Measurements from ENCODE around the gene PTK6.

The PTK6 gene

GRCh38 chr20:63494420-63495166 is 42.6 kb downstream of the PTK6 start:
- no peak for DNase-seq (ENCODE audit: low read depth)
- H3K4me3 ChIP-seq (ENCODE audit: low read length), result no peak overlapping the region
- TF ChIP-seq CTCF (conservative IDR thresholded peaks at IDR 0.05; ENCODE audit: low read depth, low read length), result no peak

DNA sequence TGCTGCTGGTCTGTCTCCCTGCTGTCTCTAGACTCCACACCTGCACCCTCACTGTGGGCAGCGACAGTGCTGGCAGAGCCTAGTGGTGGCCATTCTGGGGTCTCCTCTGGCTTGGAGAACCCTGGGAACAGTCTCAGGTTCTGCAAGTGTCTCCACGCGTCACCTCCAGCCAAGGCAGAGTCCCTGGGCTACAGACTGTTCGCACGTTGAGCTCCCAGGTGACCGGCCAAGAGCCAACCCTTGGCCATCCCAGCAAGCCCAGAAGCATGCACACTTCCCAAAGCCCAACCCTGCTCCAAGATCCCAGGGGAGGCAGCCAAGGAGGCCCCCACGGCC is 43.1 kb downstream of the PTK6 start:
- no peak for TF ChIP-seq CTCF (conservative IDR thresholded peaks at IDR 0.05; ENCODE audit: low read depth, low read length)
- DNase-seq (ENCODE audit: low read depth), result no peak
- no peak overlapping the region for H3K4me3 ChIP-seq (ENCODE audit: low read length)

DNA sequence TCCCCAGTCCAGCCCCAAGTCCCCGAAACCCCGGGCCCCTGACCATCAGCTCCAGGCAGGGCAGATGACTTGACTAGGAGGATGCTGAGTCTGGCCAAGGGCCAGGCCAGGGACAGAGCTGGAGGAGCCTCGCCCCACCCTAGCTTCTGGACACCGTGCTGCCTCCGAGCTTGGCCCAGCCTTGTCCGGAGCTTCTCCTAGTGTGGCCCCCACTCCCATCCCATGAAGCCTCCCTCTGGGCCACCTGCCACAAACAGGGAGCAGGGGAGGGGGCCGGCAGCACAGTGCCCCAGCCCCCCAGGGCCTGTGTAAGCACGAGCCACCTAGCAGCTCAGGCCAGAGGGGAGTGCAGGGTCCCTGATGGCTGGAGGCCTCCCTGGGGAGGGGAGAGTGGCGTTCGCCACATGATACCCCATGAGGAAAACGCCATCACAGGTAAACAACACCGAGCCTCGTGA is 43.6 kb downstream of the PTK6 start:
- no peak for DNase-seq (ENCODE audit: low read depth)
- no peak overlapping the region for H3K4me3 ChIP-seq (ENCODE audit: low read length)
- no peak for TF ChIP-seq CTCF (conservative IDR thresholded peaks at IDR 0.05; ENCODE audit: low read depth, low read length)

DNA sequence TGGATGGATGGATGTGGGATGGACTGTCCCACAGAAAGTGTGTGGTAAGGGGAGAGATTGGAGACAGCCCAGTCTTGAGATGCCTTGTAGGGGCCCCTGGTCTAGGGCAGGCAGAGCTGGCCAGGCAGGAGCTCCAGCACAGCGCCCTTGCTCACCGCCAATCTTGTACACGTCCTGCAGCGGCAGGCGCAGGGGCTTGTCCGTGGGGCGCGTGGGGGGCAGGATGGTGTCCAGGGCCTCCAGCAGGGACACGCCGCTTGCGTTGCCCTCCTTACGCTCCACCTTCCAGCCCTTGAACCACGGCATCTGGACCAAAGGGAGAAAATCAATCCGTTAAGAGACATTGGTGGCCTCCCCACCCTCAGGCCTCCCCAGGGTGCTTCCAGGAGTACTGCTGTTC is 44.2 kb downstream of the PTK6 start:
- H3K4me3 ChIP-seq (ENCODE audit: low read length), result no peak overlapping the region
- no peak for TF ChIP-seq CTCF (conservative IDR thresholded peaks at IDR 0.05; ENCODE audit: low read depth, low read length)
- no peak for DNase-seq (ENCODE audit: low read depth)

- no peak overlapping the region for H3K4me3 ChIP-seq (ENCODE audit: low read length)
- no peak for TF ChIP-seq CTCF (conservative IDR thresholded peaks at IDR 0.05; ENCODE audit: low read depth, low read length)
Measured at GRCh38 chr20:63492518-63492917, 44.7 kb downstream of the PTK6 start.

DNA sequence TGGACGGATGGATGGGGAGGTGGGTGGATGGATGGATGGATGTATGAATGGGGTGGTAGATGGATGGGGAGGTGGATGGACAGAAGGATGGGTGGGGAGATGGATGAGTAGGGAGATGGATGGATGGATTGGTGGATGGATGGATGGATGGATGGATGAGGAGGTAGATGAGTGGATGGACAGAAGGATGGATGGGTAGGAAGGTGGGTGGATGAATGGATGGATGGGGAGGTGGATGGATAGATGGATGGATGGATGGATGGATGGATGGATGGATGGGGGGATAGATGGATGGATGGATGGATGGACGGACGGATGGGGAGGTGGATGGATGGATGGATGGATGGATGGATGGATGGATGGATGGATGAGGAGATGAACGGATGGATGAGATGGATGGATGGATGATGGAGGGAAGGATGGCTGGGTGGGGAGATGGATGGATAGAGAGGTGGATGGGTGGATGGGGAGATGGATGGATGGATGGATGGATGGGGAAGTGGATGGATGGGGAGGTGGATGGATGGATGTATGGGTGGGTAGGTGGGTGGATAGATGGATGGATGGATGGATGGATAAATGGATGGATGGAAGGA is 45.4 kb downstream of the PTK6 start:
- no peak for TF ChIP-seq CTCF (conservative IDR thresholded peaks at IDR 0.05; ENCODE audit: low read depth, low read length)
- no peak overlapping the region for H3K4me3 ChIP-seq (ENCODE audit: low read length)
- DNase-seq (ENCODE audit: low read depth), result no peak

More at GRCh38 chr20:63492518-63492917, 44.7 kb downstream of the PTK6 start:
- no peak for DNase-seq (ENCODE audit: low read depth)

GRCh38 chr20:63491078-63491477 is 46.1 kb downstream of the PTK6 start:
- TF ChIP-seq CTCF (conservative IDR thresholded peaks at IDR 0.05; ENCODE audit: low read depth, low read length), result no peak
- no peak for DNase-seq (ENCODE audit: low read depth)
- no peak overlapping the region for H3K4me3 ChIP-seq (ENCODE audit: low read length)
